H9 (cell line): ENCODE data around the gene ASMTL. TPM values are rescaled to one million over a fixed set of nuclear protein-coding genes. Genes with fewer than 3 reads are reported as not detected.

Experiments used
- DNase-seq: peaks from one replicate; pipeline ENCODE4 v3.0.0-alpha.2; 2017
- H2AFZ ChIP-seq: one replicate; pipeline ENCODE4 v1.6.1; 2013; ENCODE audit warnings: mild to moderate bottlenecking, low read length, control low read depth, moderate library complexity
- H2AK5ac ChIP-seq: 2 replicates; pipeline ENCODE4 v1.6.1; 2013; ENCODE audit warnings: low read length, control low read depth, mixed read lengths; ENCODE audit not compliant: insufficient read length
- H2BK120ac ChIP-seq: one replicate; pipeline ENCODE4 v1.6.1; 2013; ENCODE audit warnings: low read depth, mild to moderate bottlenecking, low read length, control low read depth, inconsistent platforms; ENCODE audit not compliant: poor library complexity, severe bottlenecking
- H2BK12ac ChIP-seq: 2 replicates; pipeline ENCODE4 v1.6.1; 2013; ENCODE audit warnings: low read length, control low read depth, mixed read lengths, low read depth; ENCODE audit not compliant: insufficient read length
- H2BK15ac ChIP-seq: 2 replicates; pipeline ENCODE4 v1.6.1; 2013; ENCODE audit warnings: low read depth, low read length, control low read depth
- H2BK20ac ChIP-seq: one replicate; pipeline ENCODE4 v1.6.1; 2013; ENCODE audit warnings: low read depth, mild to moderate bottlenecking, low read length, control low read depth, inconsistent platforms; ENCODE audit not compliant: poor library complexity, severe bottlenecking
- H2BK5ac ChIP-seq: 2 replicates; pipeline ENCODE4 v1.6.1; 2013; ENCODE audit warnings: low read length, control low read depth, mixed read lengths; ENCODE audit not compliant: insufficient read length
- H3K14ac ChIP-seq: 2 replicates; pipeline ENCODE4 v1.6.1; 2013; ENCODE audit warnings: low read length, control low read depth; ENCODE audit not compliant: insufficient read depth
- H3K18ac ChIP-seq: 2 replicates; pipeline ENCODE4 v1.6.1; 2013; ENCODE audit warnings: low read depth, mild to moderate bottlenecking, mixed read lengths, low read length, control low read depth; ENCODE audit not compliant: insufficient read length
- H3K23ac ChIP-seq: 2 replicates; pipeline ENCODE4 v1.6.1; 2013; ENCODE audit warnings: low read length, control low read depth, mixed read lengths, low read depth; ENCODE audit not compliant: insufficient read length
- H3K23me2 ChIP-seq: 2 replicates; pipeline ENCODE4 v1.6.1; 2013; ENCODE audit warnings: low read depth, mild to moderate bottlenecking, mixed read lengths, low read length, control low read depth; ENCODE audit not compliant: insufficient read length, poor library complexity, severe bottlenecking
- H3K27ac ChIP-seq: 2 replicates; pipeline ENCODE4 v1.5.1; 2013; ENCODE audit warnings: low read length, control low read depth, mixed read lengths, low read depth; ENCODE audit not compliant: insufficient read length
- H3K27me3 ChIP-seq: 2 replicates; pipeline ENCODE4 v1.6.1; 2013; ENCODE audit warnings: low read length, control low read depth, inconsistent platforms; ENCODE audit not compliant: insufficient read depth
- H3K4ac ChIP-seq: 2 replicates; pipeline ENCODE4 v1.6.1; 2013; ENCODE audit warnings: low read depth, mild to moderate bottlenecking, control low read depth, inconsistent platforms, low read length, moderate library complexity
- H3K4me1 ChIP-seq: 2 replicates; pipeline ENCODE4 v1.6.1; 2013; ENCODE audit warnings: low read length, control low read depth, inconsistent platforms; ENCODE audit not compliant: insufficient read depth
- H3K4me2 ChIP-seq: 2 replicates; pipeline ENCODE4 v1.6.1; 2013; ENCODE audit warnings: low read length, control low read depth, mixed read lengths; ENCODE audit not compliant: insufficient read length, insufficient read depth
- H3K56ac ChIP-seq: 2 replicates; pipeline ENCODE4 v1.6.1; 2013; ENCODE audit warnings: low read depth, mild to moderate bottlenecking, mixed read lengths, low read length, control low read depth; ENCODE audit not compliant: insufficient read length
- H3K79me1 ChIP-seq: 2 replicates; pipeline ENCODE4 v1.6.1; 2013; ENCODE audit warnings: low read depth, mild to moderate bottlenecking, moderate library complexity, low read length, control low read depth, inconsistent platforms; ENCODE audit not compliant: insufficient read depth, poor library complexity, severe bottlenecking
- H3K79me2 ChIP-seq: 2 replicates; pipeline ENCODE4 v1.6.1; 2013; ENCODE audit warnings: low read length, control low read depth, inconsistent platforms; ENCODE audit not compliant: insufficient read depth
- H3K9ac ChIP-seq: 2 replicates; pipeline ENCODE4 v1.6.1; 2013; ENCODE audit warnings: low read length, control low read depth, mixed read lengths; ENCODE audit not compliant: insufficient read length; ENCODE audit errors: extremely low read depth
- H3K9me3 ChIP-seq: one replicate; pipeline ENCODE4 v1.6.1; 2013; ENCODE audit warnings: low read depth, low read length, inconsistent platforms; ENCODE audit not compliant: control insufficient read depth
- H3T11ph ChIP-seq: one replicate; pipeline ENCODE4 v1.6.1; 2013; ENCODE audit warnings: mild to moderate bottlenecking, low read length, control low read depth, inconsistent platforms
- H4K20me1 ChIP-seq: one replicate; pipeline ENCODE4 v1.6.1; 2013; ENCODE audit not compliant: control insufficient read depth, insufficient read length, insufficient read depth
- H4K5ac ChIP-seq: 2 replicates; pipeline ENCODE4 v1.6.1; 2013; ENCODE audit warnings: low read depth, mild to moderate bottlenecking, mixed read lengths, low read length, control low read depth; ENCODE audit not compliant: insufficient read length
- H4K8ac ChIP-seq: replicated peaks from 2 replicates; pipeline ENCODE4 v1.6.1; 2013; ENCODE audit warnings: low read length, control low read depth, mixed read lengths, low read depth; ENCODE audit not compliant: insufficient read length
- H4K91ac ChIP-seq: 2 replicates; pipeline ENCODE4 v1.6.1; 2013; ENCODE audit warnings: low read depth, mild to moderate bottlenecking, moderate library complexity, mixed read lengths, low read length, control low read depth; ENCODE audit not compliant: insufficient read length
- H3K27ac Mint-ChIP-seq, 3 experiments: 2 replicates in 2 of 3; 3 replicates in 1 of 3; pipeline ENCODE4 v1.8.0; 2020 to 2021; ENCODE audit warnings: mixed read lengths in 3 of 3, mild to moderate bottlenecking in 1 of 3, moderate library complexity in 1 of 3
- H3K27me3 Mint-ChIP-seq: 2 replicates; pipeline ENCODE4 v1.8.0; 2021; ENCODE audit warnings: low read depth, mild to moderate bottlenecking, moderate library complexity, mixed read lengths
- H3K36me3 Mint-ChIP-seq, 3 experiments: 2 replicates in 2 of 3; 3 replicates in 1 of 3; pipeline ENCODE4 v1.8.0; 2020 to 2021; ENCODE audit warnings: low read depth in 3 of 3, mixed read lengths in 3 of 3; ENCODE audit not compliant: insufficient read depth in 1 of 3
- H3K4me1 Mint-ChIP-seq, 2 experiments: 2 replicates each; pipeline ENCODE4 v1.8.0; 2020; ENCODE audit warnings: mixed read lengths in 2 of 2
- H3K4me3 Mint-ChIP-seq, 2 experiments: 2 replicates in 1 of 2; 3 replicates in 1 of 2; pipeline ENCODE4 v1.8.0; 2020 to 2021; ENCODE audit warnings: mild to moderate bottlenecking in 2 of 2, mixed read lengths in 2 of 2, moderate library complexity in 1 of 2
- H3K9me3 Mint-ChIP-seq, 2 experiments: 2 replicates in 1 of 2; 3 replicates in 1 of 2; pipeline ENCODE4 v1.8.0; 2020; ENCODE audit warnings: mild to moderate bottlenecking in 2 of 2, mixed read lengths in 2 of 2, moderate library complexity in 1 of 2
- CTCF ChIP-seq: fragments of 200-600 bp; sonication (generic); conservative IDR thresholded peaks from 3 replicates; pipeline ENCODE4 v1.8.0; 2021; ENCODE audit warnings: antibody characterized with exemption, mild to moderate bottlenecking
- WGBS: extraction: QIAGEN DNeasy Blood & Tissue Kit; methylation state at CpG from one replicate; pipeline ENCODE4 v1.1.7; 2013; ENCODE audit warnings: missing lambda C conversion rate, low lambda C conversion rate, mixed read lengths; ENCODE audit not compliant: insufficient read length; ENCODE audit errors: extremely low coverage; 5-methylcytosine and 5-hydroxymethylcytosine counted together
- total RNA-seq: library from RNA; stranded (reverse); gene quantifications from 2 replicates; pipeline ENCODE4 v1.2.1, GENCODE V29; 2021

Gene ASMTL
- total RNA-seq, 1 experiment from 2014 or later: 59.8 TPM

- H2BK5ac ChIP-seq: no peak overlapping the region
- H3K27ac ChIP-seq: no peak overlapping the region
- no peak overlapping the region for H2BK15ac ChIP-seq
- Mint-ChIP-seq H3K27ac (no peak overlapping the region), H3K36me3 (peaks cover 18 to 40% (median 34%) of the 10 kb centered on the region in 3 experiments; a peak in 6 of 7 replicates), H3K4me1 (peaks cover 1 to 15% of the 10 kb centered on the region in 2 experiments), H3K27me3 (peaks cover 2% of the 10 kb centered on the region; the same call in 1 of the 2 replicates), H3K9me3 (peaks cover 2 to 4% of the 10 kb centered on the region in 2 experiments; a peak in 2 of 5 replicates), H3K4me3 (no peak overlapping the region)
- WGBS: no CpG with 5 or more reads among the region's 12 CpGs
- H3K23ac ChIP-seq: no peak overlapping the region
- no peak overlapping the region for H3K14ac ChIP-seq
- H3K4me1 ChIP-seq: no peaks in the 10 kb centered on the region
- no peak overlapping the region for H2BK12ac ChIP-seq
- no peak overlapping the region for H3K56ac ChIP-seq
- no peaks in the 10 kb centered on the region for H3K79me1 ChIP-seq
- no peaks in the 10 kb centered on the region for H3K23me2 ChIP-seq
- no peak overlapping the region for H4K5ac ChIP-seq
- no peak overlapping the region for H2BK120ac ChIP-seq
- no peak for TF ChIP-seq CTCF
- no peaks in the 10 kb centered on the region for H3K9me3 ChIP-seq
- H3K27me3 ChIP-seq: no peaks in the 10 kb centered on the region
- H3T11ph ChIP-seq: no peak overlapping the region
- no peak overlapping the region for H2AK5ac ChIP-seq
- H3K4ac ChIP-seq: no peak overlapping the region
- H4K91ac ChIP-seq: no peak overlapping the region
- no peak overlapping the region for H2BK20ac ChIP-seq
- no peak overlapping the region for H2AFZ ChIP-seq
- no peaks in the 10 kb centered on the region for H3K79me2 ChIP-seq
- H3K4me2 ChIP-seq: no peak overlapping the region
- no peaks in the 10 kb centered on the region for H4K20me1 ChIP-seq
- H4K8ac ChIP-seq: no peak overlapping the region
- no peak for DNase-seq
- H3K9ac ChIP-seq: no peak overlapping the region
- no peak overlapping the region for H3K18ac ChIP-seq
Measured at GRCh38 chrX:1361275-1361674, 91.4 kb downstream of the ASMTL start.
